Suprapubic skin (tissue), 4 donors: Measurements from ENCODE around the gene INPP4B.

Source experiments
- EP300 ChIP-seq: sonication (generic); formaldehyde crosslinking; IDR thresholded peaks from one replicate; pipeline ENCODE4 v1.6.1; 2017; ENCODE audit warnings: antibody characterized with exemption
- POLR2A ChIP-seq, 2 donors: fragments of 450-650 bp; IDR thresholded peaks; one replicate each; pipeline ENCODE4 v1.6.1; 2017; ENCODE audit warnings: antibody characterized with exemption in 2 of 2, mild to moderate bottlenecking in 2 of 2, moderate library complexity in 2 of 2
- POLR2AphosphoS5 ChIP-seq, 3 donors: sonication (generic); formaldehyde crosslinking; IDR thresholded peaks; one replicate each; pipeline ENCODE4 v1.6.1; 2017; ENCODE audit warnings: antibody characterized with exemption in 3 of 3
- TF ChIP-seq, protein P1 (sequence below), 2 donors: fragments of 200-600 bp in 1 of 2; fragments of 450-650 bp in 1 of 2; sonication (generic) in 1 of 2; IDR thresholded peaks; one replicate each; pipeline ENCODE4 v1.5.1; 2016 to 2019; ENCODE audit warnings: antibody characterized with exemption in 2 of 2, mild to moderate bottlenecking in 1 of 2, moderate library complexity in 1 of 2

GRCh38 chr4:142121448-142122350, 724.4 kb downstream of the INPP4B start:
- TF ChIP-seq, protein P1, sequence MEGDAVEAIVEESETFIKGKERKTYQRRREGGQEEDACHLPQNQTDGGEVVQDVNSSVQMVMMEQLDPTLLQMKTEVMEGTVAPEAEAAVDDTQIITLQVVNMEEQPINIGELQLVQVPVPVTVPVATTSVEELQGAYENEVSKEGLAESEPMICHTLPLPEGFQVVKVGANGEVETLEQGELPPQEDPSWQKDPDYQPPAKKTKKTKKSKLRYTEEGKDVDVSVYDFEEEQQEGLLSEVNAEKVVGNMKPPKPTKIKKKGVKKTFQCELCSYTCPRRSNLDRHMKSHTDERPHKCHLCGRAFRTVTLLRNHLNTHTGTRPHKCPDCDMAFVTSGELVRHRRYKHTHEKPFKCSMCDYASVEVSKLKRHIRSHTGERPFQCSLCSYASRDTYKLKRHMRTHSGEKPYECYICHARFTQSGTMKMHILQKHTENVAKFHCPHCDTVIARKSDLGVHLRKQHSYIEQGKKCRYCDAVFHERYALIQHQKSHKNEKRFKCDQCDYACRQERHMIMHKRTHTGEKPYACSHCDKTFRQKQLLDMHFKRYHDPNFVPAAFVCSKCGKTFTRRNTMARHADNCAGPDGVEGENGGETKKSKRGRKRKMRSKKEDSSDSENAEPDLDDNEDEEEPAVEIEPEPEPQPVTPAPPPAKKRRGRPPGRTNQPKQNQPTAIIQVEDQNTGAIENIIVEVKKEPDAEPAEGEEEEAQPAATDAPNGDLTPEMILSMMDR (IDR thresholded peaks at IDR 0.05), result no peak
- TF ChIP-seq POLR2A (IDR thresholded peaks at IDR 0.05) (no peak), POLR2AphosphoS5 (IDR thresholded peaks at IDR 0.05) (no peak), EP300 (no peak)
